ENCODE measurements around the gene ABCD3.

DNA sequence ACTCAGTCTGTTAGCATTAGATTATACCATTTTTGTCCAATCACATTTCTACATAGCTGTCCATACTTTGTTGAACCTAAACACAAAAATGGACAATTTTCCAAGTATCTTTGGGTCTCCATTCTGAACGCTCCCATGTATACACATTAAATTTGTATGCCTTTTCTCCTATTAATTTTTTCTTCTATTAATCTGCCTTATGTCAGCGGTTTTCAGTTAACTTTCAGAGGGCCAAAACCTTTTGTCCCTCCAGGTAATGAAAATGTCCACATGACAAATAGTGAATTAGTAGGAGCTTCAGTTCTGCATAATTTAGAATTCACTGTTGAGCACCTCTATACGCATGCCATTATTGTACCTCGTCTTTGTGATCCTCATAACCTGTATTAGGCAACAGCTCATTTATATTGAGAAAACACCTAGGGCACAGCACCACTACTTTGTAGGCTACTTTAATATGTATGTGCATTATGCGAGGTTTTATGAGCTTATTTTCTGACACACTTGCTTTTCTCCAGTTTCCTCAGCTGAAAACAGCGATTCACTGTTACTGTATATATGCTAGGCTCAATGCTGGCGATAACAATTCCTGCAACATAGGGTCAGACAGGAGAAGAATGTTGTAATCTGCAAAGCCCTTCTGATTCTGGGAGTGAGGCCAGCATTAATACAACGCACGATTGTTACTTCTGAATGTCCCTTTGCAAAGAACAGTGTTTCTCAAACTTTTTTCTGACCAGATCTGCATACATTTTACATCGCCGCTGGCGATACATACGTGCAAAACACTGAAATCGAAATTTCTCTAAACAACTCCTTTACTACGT is 1.1 kb upstream of the ABCD3 start:
- TF ChIP-seq, protein P1, sequence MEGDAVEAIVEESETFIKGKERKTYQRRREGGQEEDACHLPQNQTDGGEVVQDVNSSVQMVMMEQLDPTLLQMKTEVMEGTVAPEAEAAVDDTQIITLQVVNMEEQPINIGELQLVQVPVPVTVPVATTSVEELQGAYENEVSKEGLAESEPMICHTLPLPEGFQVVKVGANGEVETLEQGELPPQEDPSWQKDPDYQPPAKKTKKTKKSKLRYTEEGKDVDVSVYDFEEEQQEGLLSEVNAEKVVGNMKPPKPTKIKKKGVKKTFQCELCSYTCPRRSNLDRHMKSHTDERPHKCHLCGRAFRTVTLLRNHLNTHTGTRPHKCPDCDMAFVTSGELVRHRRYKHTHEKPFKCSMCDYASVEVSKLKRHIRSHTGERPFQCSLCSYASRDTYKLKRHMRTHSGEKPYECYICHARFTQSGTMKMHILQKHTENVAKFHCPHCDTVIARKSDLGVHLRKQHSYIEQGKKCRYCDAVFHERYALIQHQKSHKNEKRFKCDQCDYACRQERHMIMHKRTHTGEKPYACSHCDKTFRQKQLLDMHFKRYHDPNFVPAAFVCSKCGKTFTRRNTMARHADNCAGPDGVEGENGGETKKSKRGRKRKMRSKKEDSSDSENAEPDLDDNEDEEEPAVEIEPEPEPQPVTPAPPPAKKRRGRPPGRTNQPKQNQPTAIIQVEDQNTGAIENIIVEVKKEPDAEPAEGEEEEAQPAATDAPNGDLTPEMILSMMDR (IDR thresholded peaks at IDR 0.05) = no peak
- no peak for TF ChIP-seq POLR2A (IDR thresholded peaks at IDR 0.05)
